WTC11 (cell line): ENCODE measurements around the gene AGPAT3.

ENCODE experiments used
- TF ChIP-seq, protein P1 (sequence below): sonication (generic); formaldehyde crosslinking; IDR thresholded peaks from 2 replicates; pipeline ENCODE4 v1.8.0; 2023; ENCODE audit warnings: mild to moderate bottlenecking, missing genetic modification reagents
- TF ChIP-seq, protein P2 (sequence below): sonication (generic); formaldehyde crosslinking; IDR thresholded peaks from 2 replicates; pipeline ENCODE4 v1.8.1; 2022; ENCODE audit warnings: mild to moderate bottlenecking, moderate library complexity, missing genetic modification reagents

DNA sequence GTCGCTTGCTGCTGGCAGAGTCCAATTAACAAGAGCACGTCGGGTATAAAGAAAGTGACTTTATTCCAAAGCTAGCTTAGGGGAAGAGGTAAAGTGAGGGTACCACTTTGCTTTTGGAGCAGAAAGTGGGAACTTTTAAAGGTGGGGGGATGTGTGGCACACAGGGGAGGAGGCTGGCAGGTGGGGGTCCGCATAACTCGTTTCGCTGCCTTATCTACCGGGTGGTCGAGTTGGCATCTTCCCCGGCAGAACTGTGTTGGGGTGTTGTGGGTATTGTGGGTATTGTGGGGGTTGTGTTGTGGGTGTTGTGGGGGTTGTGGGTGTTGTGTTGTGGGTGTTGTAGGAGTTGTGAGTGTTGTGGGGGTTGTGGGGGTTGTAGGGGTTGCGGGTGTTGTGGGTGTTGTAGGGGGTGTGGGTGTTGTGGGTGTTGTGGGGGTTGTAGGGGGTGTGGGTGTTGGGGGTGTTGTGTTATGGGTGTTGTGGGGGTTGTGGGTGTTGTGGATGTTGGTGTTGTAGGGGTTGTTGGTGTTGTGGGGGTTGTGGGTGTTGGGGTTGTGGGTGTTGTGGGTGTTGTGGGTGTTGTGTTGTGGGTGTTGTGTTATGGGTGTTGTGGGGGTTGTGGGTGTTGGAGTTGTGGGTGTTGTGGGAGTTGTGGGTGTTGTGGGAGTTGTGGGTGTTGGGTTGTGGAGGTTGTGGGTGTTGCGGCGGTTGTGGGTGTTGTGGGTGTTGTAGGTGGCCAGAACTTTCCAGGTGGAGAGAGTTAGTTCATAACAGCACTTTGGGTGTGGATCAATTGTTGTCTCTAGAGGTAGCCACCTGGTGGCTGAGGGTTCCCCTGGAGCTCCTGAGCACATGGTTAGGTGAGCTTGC is 52.7 kb downstream of the AGPAT3 start:
- TF ChIP-seq, protein P1, sequence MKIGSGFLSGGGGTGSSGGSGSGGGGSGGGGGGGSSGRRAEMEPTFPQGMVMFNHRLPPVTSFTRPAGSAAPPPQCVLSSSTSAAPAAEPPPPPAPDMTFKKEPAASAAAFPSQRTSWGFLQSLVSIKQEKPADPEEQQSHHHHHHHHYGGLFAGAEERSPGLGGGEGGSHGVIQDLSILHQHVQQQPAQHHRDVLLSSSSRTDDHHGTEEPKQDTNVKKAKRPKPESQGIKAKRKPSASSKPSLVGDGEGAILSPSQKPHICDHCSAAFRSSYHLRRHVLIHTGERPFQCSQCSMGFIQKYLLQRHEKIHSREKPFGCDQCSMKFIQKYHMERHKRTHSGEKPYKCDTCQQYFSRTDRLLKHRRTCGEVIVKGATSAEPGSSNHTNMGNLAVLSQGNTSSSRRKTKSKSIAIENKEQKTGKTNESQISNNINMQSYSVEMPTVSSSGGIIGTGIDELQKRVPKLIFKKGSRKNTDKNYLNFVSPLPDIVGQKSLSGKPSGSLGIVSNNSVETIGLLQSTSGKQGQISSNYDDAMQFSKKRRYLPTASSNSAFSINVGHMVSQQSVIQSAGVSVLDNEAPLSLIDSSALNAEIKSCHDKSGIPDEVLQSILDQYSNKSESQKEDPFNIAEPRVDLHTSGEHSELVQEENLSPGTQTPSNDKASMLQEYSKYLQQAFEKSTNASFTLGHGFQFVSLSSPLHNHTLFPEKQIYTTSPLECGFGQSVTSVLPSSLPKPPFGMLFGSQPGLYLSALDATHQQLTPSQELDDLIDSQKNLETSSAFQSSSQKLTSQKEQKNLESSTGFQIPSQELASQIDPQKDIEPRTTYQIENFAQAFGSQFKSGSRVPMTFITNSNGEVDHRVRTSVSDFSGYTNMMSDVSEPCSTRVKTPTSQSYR (CRISPR knock-in tag), result no peak
- TF ChIP-seq, protein P2, sequence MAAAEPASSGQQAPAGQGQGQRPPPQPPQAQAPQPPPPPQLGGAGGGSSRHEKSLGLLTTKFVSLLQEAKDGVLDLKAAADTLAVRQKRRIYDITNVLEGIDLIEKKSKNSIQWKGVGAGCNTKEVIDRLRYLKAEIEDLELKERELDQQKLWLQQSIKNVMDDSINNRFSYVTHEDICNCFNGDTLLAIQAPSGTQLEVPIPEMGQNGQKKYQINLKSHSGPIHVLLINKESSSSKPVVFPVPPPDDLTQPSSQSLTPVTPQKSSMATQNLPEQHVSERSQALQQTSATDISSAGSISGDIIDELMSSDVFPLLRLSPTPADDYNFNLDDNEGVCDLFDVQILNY (CRISPR knock-in tag), result no peak
